T-helper 17 cell (primary cell): Measurements from ENCODE around the gene VWC2. TPM values are rescaled to one million over a fixed set of nuclear protein-coding genes. Genes with fewer than 3 reads are reported as not detected.

Experiments
- ATAC-seq: fragments of 150-1000 bp; cut with Tn5 transposase; 2 replicates; pipeline ENCODE4 v1.10.0; 2021; ENCODE audit warnings: mild to moderate bottlenecking, moderate library complexity
- DNase-seq, 3 donors: peaks; one replicate each; pipeline versions ENCODE4 v3.0.0 to v3.0.0-alpha.2; 2020 to 2021
- H3K9me3 ChIP-seq: one replicate; pipeline ENCODE4 v1.7.0; 2013; ENCODE audit warnings: low read length, mild to moderate bottlenecking; ENCODE audit not compliant: control insufficient read depth, poor library complexity, severe bottlenecking
- H3K27ac Mint-ChIP-seq: one replicate; pipeline ENCODE4 v1.8.0; 2022; ENCODE audit warnings: mild to moderate bottlenecking, moderate library complexity, mixed read lengths
- H3K27me3 Mint-ChIP-seq: one replicate; pipeline ENCODE4 v1.8.0; 2022; ENCODE audit warnings: mixed read lengths
- H3K36me3 Mint-ChIP-seq: one replicate; pipeline ENCODE4 v1.8.0; 2022; ENCODE audit warnings: low read depth, mixed read lengths
- H3K4me1 Mint-ChIP-seq: one replicate; pipeline ENCODE4 v1.8.0; 2022; ENCODE audit warnings: mild to moderate bottlenecking, mixed read lengths
- H3K4me3 Mint-ChIP-seq: one replicate; pipeline ENCODE4 v1.8.0; 2022; ENCODE audit warnings: mild to moderate bottlenecking, moderate library complexity, mixed read lengths
- total RNA-seq, 4 donors: library from RNA in 2 of 4; stranded (reverse) in 2 of 4; gene quantifications; one replicate each; pipeline ENCODE4 v1.2.3 and lab custom pipeline; 2022 to 2026

Gene VWC2
- total RNA-seq, 2 donors from 2014 or later, result not detected

- peaks cover 2% of the 10 kb centered on the region for H3K36me3 Mint-ChIP-seq
- H3K27ac Mint-ChIP-seq, result no peak overlapping the region
- H3K4me1 Mint-ChIP-seq, result no peaks in the 10 kb centered on the region
- ATAC-seq (no peak), DNase-seq (no peak)
- no peaks in the 10 kb centered on the region for H3K9me3 ChIP-seq
- no peak overlapping the region for H3K4me3 Mint-ChIP-seq
- peaks cover 52% of the 10 kb centered on the region for H3K27me3 Mint-ChIP-seq
Measured at GRCh38 chr7:49773936-49774458, 559 bp downstream of the VWC2 start.

GRCh38 chr7:49774459-49775064 lies 1.1 kb downstream of the VWC2 start:
- Mint-ChIP-seq H3K36me3 (peaks cover 2% of the 10 kb centered on the region), H3K4me3 (no peak overlapping the region), H3K4me1 (no peaks in the 10 kb centered on the region), H3K27me3 (peaks cover 57% of the 10 kb centered on the region), H3K27ac (no peak overlapping the region)
- no peak for DNase-seq
- H3K9me3 ChIP-seq, result no peaks in the 10 kb centered on the region
- no peak for ATAC-seq

GRCh38 chr7:49775065-49775948 lies 1.9 kb downstream of the VWC2 start:
- DNase-seq (no peak), ATAC-seq (no peak)
- Mint-ChIP-seq H3K27ac (no peak overlapping the region), H3K4me3 (no peak overlapping the region), H3K4me1 (no peaks in the 10 kb centered on the region), H3K27me3 (peaks cover 63% of the 10 kb centered on the region), H3K36me3 (peaks cover 2% of the 10 kb centered on the region)
- H3K9me3 ChIP-seq, result no peaks in the 10 kb centered on the region

GRCh38 chr7:49775949-49776443 lies 2.6 kb downstream of the VWC2 start:
- Mint-ChIP-seq H3K27ac (no peak overlapping the region), H3K4me3 (no peak overlapping the region), H3K4me1 (no peaks in the 10 kb centered on the region), H3K36me3 (peaks cover 2% of the 10 kb centered on the region), H3K27me3 (peaks cover 63% of the 10 kb centered on the region)
- no peaks in the 10 kb centered on the region for H3K9me3 ChIP-seq
- no peak for DNase-seq
- no peak for ATAC-seq

- H3K4me1 Mint-ChIP-seq, result no peaks in the 10 kb centered on the region
- no peak overlapping the region for H3K27ac Mint-ChIP-seq
- H3K9me3 ChIP-seq, result no peaks in the 10 kb centered on the region
- H3K4me3 Mint-ChIP-seq, result no peak overlapping the region
- DNase-seq, result no peak
- peaks cover 54% of the 10 kb centered on the region for H3K27me3 Mint-ChIP-seq
- ATAC-seq, result no peak
- H3K36me3 Mint-ChIP-seq, result no peaks in the 10 kb centered on the region
Measured at GRCh38 chr7:49776994-49777393, 3.6 kb downstream of the VWC2 start.

- Mint-ChIP-seq H3K36me3 (no peaks in the 10 kb centered on the region), H3K4me1 (no peaks in the 10 kb centered on the region), H3K27ac (no peak overlapping the region), H3K27me3 (peaks cover 41% of the 10 kb centered on the region), H3K4me3 (no peak overlapping the region)
- DNase-seq (no peak), ATAC-seq (no peak)
- no peaks in the 10 kb centered on the region for H3K9me3 ChIP-seq
Measured at GRCh38 chr7:49778731-49779270, 5.4 kb downstream of the VWC2 start.

GRCh38 chr7:49780953-49781352 lies 7.5 kb downstream of the VWC2 start:
- no peaks in the 10 kb centered on the region for H3K9me3 ChIP-seq
- ATAC-seq, result no peak
- Mint-ChIP-seq H3K27ac (no peak overlapping the region), H3K27me3 (peaks cover 37% of the 10 kb centered on the region), H3K4me3 (no peak overlapping the region), H3K36me3 (no peaks in the 10 kb centered on the region), H3K4me1 (no peaks in the 10 kb centered on the region)
- DNase-seq, result no peak

- Mint-ChIP-seq H3K27me3 (peaks cover 27% of the 10 kb centered on the region), H3K4me1 (no peaks in the 10 kb centered on the region), H3K27ac (no peak overlapping the region), H3K36me3 (no peaks in the 10 kb centered on the region), H3K4me3 (no peak overlapping the region)
- ATAC-seq, result no peak
- H3K9me3 ChIP-seq, result peaks cover 2% of the 10 kb centered on the region
- no peak for DNase-seq
Measured at GRCh38 chr7:49781996-49782395, 8.6 kb downstream of the VWC2 start.

GRCh38 chr7:49783446-49783845 lies 10.0 kb downstream of the VWC2 start:
- Mint-ChIP-seq H3K4me1 (no peaks in the 10 kb centered on the region), H3K36me3 (no peaks in the 10 kb centered on the region), H3K27ac (no peak overlapping the region), H3K4me3 (no peak overlapping the region), H3K27me3 (peaks cover 17% of the 10 kb centered on the region)
- no peak for ATAC-seq
- DNase-seq, result no peak
- H3K9me3 ChIP-seq, result peaks cover 2% of the 10 kb centered on the region

- Mint-ChIP-seq H3K36me3 (no peaks in the 10 kb centered on the region), H3K4me1 (no peaks in the 10 kb centered on the region), H3K27me3 (no peaks in the 10 kb centered on the region), H3K4me3 (no peak overlapping the region), H3K27ac (no peak overlapping the region)
- DNase-seq, result no peak
- ATAC-seq, result no peak
- peaks cover 2% of the 10 kb centered on the region for H3K9me3 ChIP-seq
Measured at GRCh38 chr7:49787980-49788379, 14.5 kb downstream of the VWC2 start.

- Mint-ChIP-seq H3K4me3 (no peak overlapping the region), H3K27ac (no peak overlapping the region), H3K36me3 (no peaks in the 10 kb centered on the region), H3K4me1 (no peaks in the 10 kb centered on the region), H3K27me3 (no peaks in the 10 kb centered on the region)
- ATAC-seq, result no peak
- DNase-seq, result no peak
- H3K9me3 ChIP-seq, result peaks cover 2% of the 10 kb centered on the region
Measured at GRCh38 chr7:49788455-49789059, 15.1 kb downstream of the VWC2 start.

- H3K4me3 Mint-ChIP-seq, result no peak overlapping the region
- H3K27me3 Mint-ChIP-seq, result no peaks in the 10 kb centered on the region
- peaks cover 2% of the 10 kb centered on the region for H3K9me3 ChIP-seq
- DNase-seq, result no peak
- no peak for ATAC-seq
- H3K36me3 Mint-ChIP-seq, result no peaks in the 10 kb centered on the region
- H3K27ac Mint-ChIP-seq, result no peak overlapping the region
- H3K4me1 Mint-ChIP-seq, result no peaks in the 10 kb centered on the region
Measured at GRCh38 chr7:49789736-49790135, 16.3 kb downstream of the VWC2 start.

- Mint-ChIP-seq H3K27ac (no peak overlapping the region), H3K36me3 (no peaks in the 10 kb centered on the region), H3K27me3 (no peaks in the 10 kb centered on the region), H3K4me3 (no peak overlapping the region), H3K4me1 (no peaks in the 10 kb centered on the region)
- no peak for ATAC-seq
- H3K9me3 ChIP-seq, result peaks cover 2% of the 10 kb centered on the region
- no peak for DNase-seq
Measured at GRCh38 chr7:49790209-49790608, 16.8 kb downstream of the VWC2 start.
